ENCODE measurements around the gene KIF3A.

The KIF3A gene

GRCh38 chr5:132675936-132676689, 61.2 kb downstream of the KIF3A start:
- DNase-seq (ENCODE audit: extremely low read depth, low read depth) = no peak
- no peak for TF ChIP-seq CTCF (IDR thresholded peaks at IDR 0.05; ENCODE audit: low read depth, low read length)

- no peak for TF ChIP-seq CTCF (IDR thresholded peaks at IDR 0.05; ENCODE audit: low read depth, low read length)
Measured at GRCh38 chr5:132674671-132675506, 62.5 kb downstream of the KIF3A start.

GRCh38 chr5:132673939-132674630, 63.3 kb downstream of the KIF3A start, which contains the start of gene IL4:
Gene IL4 (plus strand): TSS chr5:132673989. CDS start chr5:132674051, 62 bp downstream.
- no peak for TF ChIP-seq CTCF (IDR thresholded peaks at IDR 0.05; ENCODE audit: low read depth, low read length)
- no peak for DNase-seq (ENCODE audit: extremely low read depth, low read depth)

More at GRCh38 chr5:132674671-132675506, 62.5 kb downstream of the KIF3A start:
- DNase-seq (ENCODE audit: extremely low read depth, low read depth) = peak; percentile 81

- no peak for TF ChIP-seq CTCF (IDR thresholded peaks at IDR 0.05; ENCODE audit: low read depth, low read length)
- no peak for DNase-seq (ENCODE audit: extremely low read depth, low read depth)
Measured at GRCh38 chr5:132673488-132673887, 63.9 kb downstream of the KIF3A start.

GRCh38 chr5:132671000-132671399, 66.3 kb downstream of the KIF3A start:
- TF ChIP-seq CTCF (IDR thresholded peaks at IDR 0.05; ENCODE audit: low read depth, low read length) = no peak
- no peak for DNase-seq (ENCODE audit: extremely low read depth, low read depth)

- TF ChIP-seq CTCF (IDR thresholded peaks at IDR 0.05; ENCODE audit: low read depth, low read length) = no peak
- DNase-seq (ENCODE audit: extremely low read depth, low read depth) = no peak
Measured at GRCh38 chr5:132669966-132670882, 67.1 kb downstream of the KIF3A start.

Data from AG09319 (cell line).